Measurements from ENCODE around the gene LEMD1.
"Not testable (repeated sequence)": the region's sequence is repeated elsewhere in the genome, so short reads cannot be mapped to it uniquely, and the experiment has no call there.

The LEMD1 gene

GRCh38 chr1:205410581-205411298 is 11.1 kb downstream of the LEMD1 start:
- Histone ChIP-seq H3K27ac (ENCODE audit: insufficient read depth, low read length, poor library complexity, severe bottlenecking) (no peak overlapping the region), H3K4me3 (ENCODE audit: insufficient read depth, low read depth, low read length, poor library complexity, severe bottlenecking) (no peak overlapping the region), H3K27me3 (replicated peaks; ENCODE audit: control insufficient read depth, insufficient read depth, low read length, poor library complexity, severe bottlenecking) (no peaks in the 10 kb centered on the region), H3K36me3 (ENCODE audit: control insufficient read depth, insufficient read depth, low read length) (no peaks in the 10 kb centered on the region), H3K9me3 (ENCODE audit: control insufficient read depth, low read length) (no peaks in the 10 kb centered on the region), H3K4me1 (ENCODE audit: control insufficient read depth, insufficient read depth, low read length, poor library complexity, severe bottlenecking) (no peaks in the 10 kb centered on the region)
- no peak for DNase-seq

- Histone ChIP-seq H3K4me3 (ENCODE audit: insufficient read depth, low read depth, low read length, poor library complexity, severe bottlenecking) (no peak overlapping the region), H3K36me3 (ENCODE audit: control insufficient read depth, insufficient read depth, low read length) (no peaks in the 10 kb centered on the region), H3K9me3 (ENCODE audit: control insufficient read depth, low read length) (no peaks in the 10 kb centered on the region), H3K4me1 (ENCODE audit: control insufficient read depth, insufficient read depth, low read length, poor library complexity, severe bottlenecking) (no peaks in the 10 kb centered on the region), H3K27ac (ENCODE audit: insufficient read depth, low read length, poor library complexity, severe bottlenecking) (no peak overlapping the region), H3K27me3 (replicated peaks; ENCODE audit: control insufficient read depth, insufficient read depth, low read length, poor library complexity, severe bottlenecking) (no peaks in the 10 kb centered on the region)
- no peak for DNase-seq
Observed at GRCh38 chr1:205407970-205408369, 13.9 kb downstream of the LEMD1 start.

- H3K9me3 ChIP-seq (ENCODE audit: control insufficient read depth, low read length); H3K36me3 ChIP-seq (ENCODE audit: control insufficient read depth, insufficient read depth, low read length); DNase-seq; H3K27ac ChIP-seq (ENCODE audit: insufficient read depth, low read length, poor library complexity, severe bottlenecking); H3K27me3 ChIP-seq (replicated peaks; ENCODE audit: control insufficient read depth, insufficient read depth, low read length, poor library complexity, severe bottlenecking); H3K4me1 ChIP-seq (ENCODE audit: control insufficient read depth, insufficient read depth, low read length, poor library complexity, severe bottlenecking); H3K4me3 ChIP-seq (ENCODE audit: insufficient read depth, low read depth, low read length, poor library complexity, severe bottlenecking): not testable (repeated sequence)
Observed at GRCh38 chr1:205406252-205406651, 15.6 kb downstream of the LEMD1 start.

GRCh38 chr1:205404484-205404883 is 17.4 kb downstream of the LEMD1 start:
- not testable (repeated sequence) for H3K4me1 ChIP-seq (ENCODE audit: control insufficient read depth, insufficient read depth, low read length, poor library complexity, severe bottlenecking); H3K4me3 ChIP-seq (ENCODE audit: insufficient read depth, low read depth, low read length, poor library complexity, severe bottlenecking); H3K9me3 ChIP-seq (ENCODE audit: control insufficient read depth, low read length)

GRCh38 chr1:205398586-205398985 is 23.3 kb downstream of the LEMD1 start:
- Histone ChIP-seq H3K27ac (ENCODE audit: insufficient read depth, low read length, poor library complexity, severe bottlenecking) (no peak overlapping the region), H3K4me1 (ENCODE audit: control insufficient read depth, insufficient read depth, low read length, poor library complexity, severe bottlenecking) (no peaks in the 10 kb centered on the region), H3K4me3 (ENCODE audit: insufficient read depth, low read depth, low read length, poor library complexity, severe bottlenecking) (no peak overlapping the region), H3K9me3 (ENCODE audit: control insufficient read depth, low read length) (no peaks in the 10 kb centered on the region), H3K27me3 (replicated peaks; ENCODE audit: control insufficient read depth, insufficient read depth, low read length, poor library complexity, severe bottlenecking) (no peaks in the 10 kb centered on the region), H3K36me3 (ENCODE audit: control insufficient read depth, insufficient read depth, low read length) (no peaks in the 10 kb centered on the region)
- no peak for DNase-seq

More at GRCh38 chr1:205404484-205404883, 17.4 kb downstream of the LEMD1 start:
- H3K27me3 ChIP-seq (replicated peaks; ENCODE audit: control insufficient read depth, insufficient read depth, low read length, poor library complexity, severe bottlenecking); DNase-seq; H3K36me3 ChIP-seq (ENCODE audit: control insufficient read depth, insufficient read depth, low read length); H3K27ac ChIP-seq (ENCODE audit: insufficient read depth, low read length, poor library complexity, severe bottlenecking): not testable (repeated sequence)

- H3K9me3 ChIP-seq (ENCODE audit: control insufficient read depth, low read length), result no peaks in the 10 kb centered on the region
- peak in 2 of 3 donors; percentile 4 to 6 for DNase-seq
- H3K27me3 ChIP-seq (replicated peaks; ENCODE audit: control insufficient read depth, insufficient read depth, low read length, poor library complexity, severe bottlenecking), result no peaks in the 10 kb centered on the region
- no peaks in the 10 kb centered on the region for H3K4me1 ChIP-seq (ENCODE audit: control insufficient read depth, insufficient read depth, low read length, poor library complexity, severe bottlenecking)
- no peak overlapping the region for H3K27ac ChIP-seq (ENCODE audit: insufficient read depth, low read length, poor library complexity, severe bottlenecking)
- no peak overlapping the region for H3K4me3 ChIP-seq (ENCODE audit: insufficient read depth, low read depth, low read length, poor library complexity, severe bottlenecking)
- H3K36me3 ChIP-seq (ENCODE audit: control insufficient read depth, insufficient read depth, low read length), result no peaks in the 10 kb centered on the region
Observed at GRCh38 chr1:205396967-205397616, 24.8 kb downstream of the LEMD1 start.

- Histone ChIP-seq H3K36me3 (ENCODE audit: control insufficient read depth, insufficient read depth, low read length) (no peaks in the 10 kb centered on the region), H3K4me3 (ENCODE audit: insufficient read depth, low read depth, low read length, poor library complexity, severe bottlenecking) (no peak overlapping the region), H3K27ac (ENCODE audit: insufficient read depth, low read length, poor library complexity, severe bottlenecking) (no peak overlapping the region), H3K27me3 (replicated peaks; ENCODE audit: control insufficient read depth, insufficient read depth, low read length, poor library complexity, severe bottlenecking) (no peaks in the 10 kb centered on the region), H3K4me1 (ENCODE audit: control insufficient read depth, insufficient read depth, low read length, poor library complexity, severe bottlenecking) (no peaks in the 10 kb centered on the region), H3K9me3 (ENCODE audit: control insufficient read depth, low read length) (no peaks in the 10 kb centered on the region)
- DNase-seq, result no peak
Observed at GRCh38 chr1:205395616-205396015, 26.2 kb downstream of the LEMD1 start.

- H3K36me3 ChIP-seq (ENCODE audit: control insufficient read depth, insufficient read depth, low read length), result no peaks in the 10 kb centered on the region
- no peak for DNase-seq
- no peaks in the 10 kb centered on the region for H3K27me3 ChIP-seq (replicated peaks; ENCODE audit: control insufficient read depth, insufficient read depth, low read length, poor library complexity, severe bottlenecking)
- H3K27ac ChIP-seq (ENCODE audit: insufficient read depth, low read length, poor library complexity, severe bottlenecking), result no peak overlapping the region
- H3K9me3 ChIP-seq (ENCODE audit: control insufficient read depth, low read length), result no peaks in the 10 kb centered on the region
- H3K4me1 ChIP-seq (ENCODE audit: control insufficient read depth, insufficient read depth, low read length, poor library complexity, severe bottlenecking), result no peaks in the 10 kb centered on the region
- H3K4me3 ChIP-seq (ENCODE audit: insufficient read depth, low read depth, low read length, poor library complexity, severe bottlenecking), result no peak overlapping the region
Observed at GRCh38 chr1:205392650-205393049, 29.2 kb downstream of the LEMD1 start.

- Histone ChIP-seq H3K27me3 (replicated peaks; ENCODE audit: control insufficient read depth, insufficient read depth, low read length, poor library complexity, severe bottlenecking) (no peaks in the 10 kb centered on the region), H3K4me3 (ENCODE audit: insufficient read depth, low read depth, low read length, poor library complexity, severe bottlenecking) (no peak overlapping the region), H3K4me1 (ENCODE audit: control insufficient read depth, insufficient read depth, low read length, poor library complexity, severe bottlenecking) (no peaks in the 10 kb centered on the region), H3K9me3 (ENCODE audit: control insufficient read depth, low read length) (no peaks in the 10 kb centered on the region), H3K36me3 (ENCODE audit: control insufficient read depth, insufficient read depth, low read length) (no peaks in the 10 kb centered on the region), H3K27ac (ENCODE audit: insufficient read depth, low read length, poor library complexity, severe bottlenecking) (no peak overlapping the region)
- no peak for DNase-seq
Observed at GRCh38 chr1:205391386-205391785, 30.5 kb downstream of the LEMD1 start.

- DNase-seq, result no peak
- H3K4me1 ChIP-seq (ENCODE audit: control insufficient read depth, insufficient read depth, low read length, poor library complexity, severe bottlenecking), result no peaks in the 10 kb centered on the region
- H3K9me3 ChIP-seq (ENCODE audit: control insufficient read depth, low read length), result no peaks in the 10 kb centered on the region
- no peaks in the 10 kb centered on the region for H3K36me3 ChIP-seq (ENCODE audit: control insufficient read depth, insufficient read depth, low read length)
- H3K27ac ChIP-seq (ENCODE audit: insufficient read depth, low read length, poor library complexity, severe bottlenecking), result no peak overlapping the region
- H3K27me3 ChIP-seq (replicated peaks; ENCODE audit: control insufficient read depth, insufficient read depth, low read length, poor library complexity, severe bottlenecking), result no peaks in the 10 kb centered on the region
- H3K4me3 ChIP-seq (ENCODE audit: insufficient read depth, low read depth, low read length, poor library complexity, severe bottlenecking), result no peak overlapping the region
Observed at GRCh38 chr1:205387845-205388244, 34.0 kb downstream of the LEMD1 start.

Measured in effector memory CD4-positive, alpha-beta T cell (primary cell).